CD4-positive, alpha-beta T cell treated with Interleukin-17A for 4 hours (primary cell): ENCODE measurements around the gene SH2D4B.
"Not testable (repeated sequence)": the region's sequence is repeated elsewhere in the genome, so short reads cannot be mapped to it uniquely, and the experiment has no call there.

Experiments used
- DNase-seq: peaks from one replicate; pipeline ENCODE4 v3.0.0-alpha.2; 2020; ENCODE audit warnings: mixed read lengths

Gene SH2D4B

DNA sequence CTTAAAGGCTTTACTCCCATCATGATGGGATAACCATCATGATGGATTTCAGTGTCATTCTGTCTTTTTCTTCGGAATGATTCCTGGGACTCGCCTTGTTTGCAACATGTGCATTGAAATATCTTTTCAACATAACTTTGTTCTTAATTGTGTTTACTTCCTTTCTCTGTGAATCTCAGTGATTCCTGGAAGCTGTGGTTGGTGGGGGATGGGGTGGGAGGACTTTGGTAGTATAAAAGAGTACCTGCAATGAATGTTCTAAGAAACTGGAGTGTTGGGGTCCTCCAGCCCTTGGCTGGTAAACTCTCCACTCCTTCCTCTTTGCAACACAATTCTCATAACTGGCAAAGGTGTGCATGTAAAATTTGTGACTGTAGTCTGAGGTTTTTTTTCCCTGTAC lies 11.5 kb upstream of the SH2D4B start:
- DNase-seq = peak; percentile 55

DNA sequence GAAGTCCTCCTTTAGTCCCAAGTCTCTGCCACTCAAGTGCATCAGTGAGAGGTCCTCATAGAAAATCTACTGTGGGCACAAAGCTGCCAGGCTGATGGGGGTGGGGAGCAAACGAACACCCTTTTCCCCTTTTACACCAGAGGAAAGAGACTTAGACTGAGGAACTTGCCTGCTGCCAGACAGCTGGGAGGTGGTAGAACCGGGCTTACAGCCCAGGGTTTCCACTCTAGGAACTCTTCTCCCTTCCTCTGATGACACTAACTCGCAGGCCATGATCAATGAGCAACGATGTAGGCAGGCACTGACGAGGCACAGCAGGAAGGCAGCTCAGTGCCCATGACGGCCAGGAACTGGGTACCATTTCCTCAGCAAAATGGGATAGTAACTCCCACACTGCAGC lies 11.0 kb upstream of the SH2D4B start:
- DNase-seq = peak; percentile 46

DNA sequence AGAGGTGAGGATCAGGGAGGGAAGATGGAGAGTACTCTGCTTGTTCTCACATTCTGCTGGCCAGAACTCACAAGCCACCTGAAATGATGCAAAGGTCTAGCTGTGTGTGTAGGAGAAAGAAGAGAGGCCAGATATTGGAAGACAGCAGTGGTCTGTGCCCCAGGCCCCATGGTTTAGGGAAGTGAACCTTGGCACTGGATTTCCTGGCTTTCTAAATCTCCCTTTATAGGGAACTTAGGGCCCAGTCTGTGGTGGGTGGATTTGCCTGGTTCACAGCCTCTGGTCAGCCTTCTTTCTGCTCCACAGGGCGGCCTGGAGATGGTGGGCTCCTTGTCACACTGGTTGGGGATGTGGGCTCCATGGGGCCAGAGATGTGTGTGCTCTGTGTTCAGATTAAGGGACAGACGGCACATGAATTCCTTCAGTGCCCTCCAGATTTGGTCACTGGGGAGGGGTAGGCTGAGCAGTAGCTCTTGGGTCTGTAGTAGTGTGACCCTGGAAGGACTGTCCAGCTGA lies 9.5 kb upstream of the SH2D4B start:
- no peak for DNase-seq

DNA sequence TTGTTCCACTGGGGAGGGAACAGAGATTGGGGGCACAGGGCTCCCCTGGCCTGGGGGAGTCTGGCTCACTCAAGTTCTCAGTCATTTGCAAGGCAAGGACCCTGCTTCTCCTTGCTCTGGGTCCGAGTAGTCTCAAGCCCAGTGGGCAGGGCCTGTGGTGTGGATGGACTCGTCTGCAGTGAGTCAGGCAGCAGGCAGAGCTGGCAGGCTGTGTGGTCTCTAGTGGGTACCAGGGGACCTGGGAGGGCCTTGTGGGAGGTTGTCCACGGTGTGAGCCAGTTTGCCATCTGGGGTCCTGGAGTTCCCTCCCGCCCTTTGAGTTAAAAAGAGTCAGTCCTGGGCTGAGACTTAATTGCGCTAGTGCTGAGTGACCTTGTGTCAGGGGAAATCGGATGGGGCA lies 8.8 kb upstream of the SH2D4B start:
- DNase-seq = no peak

DNA sequence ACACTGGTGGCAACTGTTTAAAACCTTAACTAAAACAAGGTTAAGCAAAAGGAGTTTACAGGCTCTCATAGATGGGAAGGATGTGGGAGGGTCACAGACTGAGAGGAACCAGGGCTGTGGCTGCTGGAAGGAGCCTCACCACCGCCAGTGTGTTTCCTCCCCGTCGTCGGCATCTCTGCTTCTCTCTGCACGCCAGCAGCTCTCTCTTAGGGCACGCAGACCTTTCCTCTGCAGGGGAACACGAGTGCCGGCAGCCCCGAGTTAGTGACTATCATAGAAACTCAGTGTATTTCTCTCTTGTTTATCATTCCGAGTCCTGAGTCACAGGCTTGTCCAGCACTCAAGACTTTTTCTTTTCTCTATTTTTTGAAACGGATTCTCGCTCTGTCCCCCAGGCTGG lies 8.1 kb upstream of the SH2D4B start:
- DNase-seq = peak; percentile 84

DNA sequence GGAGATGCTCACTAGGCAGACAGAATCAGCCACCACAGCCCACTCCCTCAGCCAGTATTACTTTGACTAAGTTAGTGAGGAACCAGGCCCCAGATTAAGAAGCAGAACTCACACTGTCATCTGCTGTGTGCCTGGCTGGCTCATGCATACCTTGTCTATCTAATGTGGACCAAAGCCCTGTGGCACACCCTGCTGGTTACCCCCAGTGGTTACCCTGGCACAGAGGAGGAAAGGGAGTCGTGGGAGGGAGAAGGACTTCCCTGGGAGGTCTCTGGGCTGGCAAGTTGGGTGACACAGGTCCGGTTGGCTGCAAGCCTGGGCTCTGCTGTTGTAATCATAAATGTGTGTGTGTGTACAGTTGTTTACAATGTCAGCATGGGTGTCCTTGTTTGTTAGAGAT lies 7.5 kb upstream of the SH2D4B start:
- peak; percentile 65 for DNase-seq

DNA sequence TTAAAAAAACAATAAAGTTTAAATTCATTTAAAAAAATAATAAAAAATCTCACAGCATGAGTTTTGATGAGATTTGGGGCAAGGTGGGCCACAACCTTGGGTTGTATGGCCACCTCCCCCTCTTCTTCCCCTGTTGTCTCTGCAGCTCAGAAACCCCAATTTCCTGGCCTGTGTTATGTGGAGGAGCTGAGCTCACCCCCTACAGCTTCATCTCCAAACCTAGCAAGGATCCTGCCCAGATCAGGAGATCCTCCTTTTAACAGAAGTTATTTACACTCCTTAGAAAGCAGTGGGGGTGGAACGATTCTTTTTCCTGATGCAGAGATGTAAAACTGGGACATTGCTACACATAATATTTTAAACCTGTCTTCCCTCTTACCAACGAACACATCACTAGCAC lies 6.9 kb upstream of the SH2D4B start:
- DNase-seq = peak; percentile 42

DNA sequence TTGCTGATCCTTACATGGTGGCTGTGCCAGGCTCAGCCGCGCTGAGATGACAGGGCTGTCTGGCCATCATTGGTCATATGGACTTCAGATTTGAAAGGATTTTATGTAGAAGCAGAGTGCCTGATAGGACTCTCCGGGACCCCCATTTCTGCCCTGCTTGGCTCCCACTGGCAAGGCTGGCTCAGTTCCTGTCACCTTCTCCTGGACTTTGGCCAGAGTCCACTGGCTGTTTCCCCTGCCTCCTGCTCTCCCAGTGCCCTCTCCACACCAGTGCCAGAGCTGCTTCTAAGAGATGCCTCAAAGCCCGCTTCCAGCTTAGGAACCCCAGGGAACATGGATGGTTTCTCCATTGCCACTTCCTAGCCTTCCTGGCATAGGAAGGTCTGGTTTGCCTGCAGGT lies 5.1 kb upstream of the SH2D4B start:
- no peak for DNase-seq

DNA sequence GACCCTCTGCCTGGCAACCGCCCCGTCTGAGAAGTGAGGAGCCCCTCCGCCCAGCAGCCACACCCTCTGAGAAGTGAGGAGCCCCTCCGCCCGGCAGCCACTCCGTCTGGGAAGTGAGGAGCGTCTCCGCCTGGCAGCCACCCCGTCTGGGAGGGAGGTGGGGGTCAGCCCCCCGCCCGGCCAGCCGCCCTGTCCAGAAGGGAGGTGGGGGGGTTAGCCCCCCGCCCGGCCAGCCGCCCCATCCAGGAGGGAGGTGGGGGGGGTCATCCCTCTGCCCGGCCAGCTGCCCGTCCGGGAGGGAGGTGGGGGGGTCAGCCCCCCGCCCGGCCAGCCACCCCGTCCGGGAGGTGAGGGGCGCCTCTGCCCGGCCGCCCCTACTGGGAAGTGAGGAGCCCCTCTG lies 3.6 kb upstream of the SH2D4B start:
- DNase-seq = not testable (repeated sequence)

DNA sequence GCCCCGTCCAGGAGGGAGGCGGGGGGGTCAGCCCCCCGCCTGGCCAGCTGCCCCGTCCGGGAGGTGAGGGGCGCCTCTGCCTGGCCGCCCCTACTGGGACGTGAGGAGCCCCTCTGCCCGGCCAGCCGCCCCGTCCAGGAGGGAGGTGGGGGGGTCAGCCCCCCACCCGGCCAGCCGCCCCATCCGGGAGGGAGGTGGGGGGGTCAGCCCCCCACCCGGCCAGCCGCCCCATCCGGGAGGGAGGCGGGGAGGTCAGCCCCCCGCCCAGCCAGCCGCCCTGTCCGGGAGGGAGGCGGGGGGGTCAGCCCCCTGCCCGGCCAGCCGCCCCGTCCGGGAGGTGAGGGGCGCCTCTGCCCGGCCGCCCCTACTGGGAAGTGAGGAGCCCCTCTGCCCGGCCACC lies 3.1 kb upstream of the SH2D4B start:
- not testable (repeated sequence) for DNase-seq

DNA sequence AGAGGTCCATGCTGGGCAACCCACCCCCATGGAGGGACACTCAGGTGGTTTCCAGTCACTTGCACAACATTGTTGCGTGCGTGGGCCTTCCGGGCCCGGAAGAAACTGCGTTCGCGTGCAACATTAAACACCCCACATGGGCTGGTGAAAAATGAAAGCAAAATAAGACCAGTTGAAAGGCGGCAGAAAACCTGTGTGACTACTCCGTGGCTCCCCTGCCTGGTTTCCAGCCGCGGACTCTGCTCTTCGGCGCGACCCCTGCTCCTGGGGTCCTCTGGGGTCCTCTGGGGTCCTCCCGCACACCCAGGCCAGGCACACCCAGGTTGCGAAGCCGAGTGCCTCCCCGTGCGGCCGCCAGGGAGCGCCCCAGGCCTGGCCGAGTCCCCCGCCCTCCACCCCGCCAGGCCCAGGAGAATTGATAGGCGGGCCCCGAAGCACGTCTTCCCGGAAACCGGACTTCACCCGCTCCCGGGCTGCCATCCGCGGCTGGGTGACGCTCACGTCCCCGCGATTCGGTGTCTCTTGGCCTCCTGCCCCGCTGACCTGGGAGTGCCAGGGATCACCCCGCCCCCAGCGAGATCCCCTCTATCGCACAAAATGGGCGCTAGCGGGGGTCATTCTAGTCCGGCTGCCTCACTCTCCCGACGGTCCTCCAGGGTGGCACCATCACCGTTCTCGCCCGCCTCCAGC lies 1.9 kb upstream of the SH2D4B start:
- DNase-seq = peak; percentile 83

DNA sequence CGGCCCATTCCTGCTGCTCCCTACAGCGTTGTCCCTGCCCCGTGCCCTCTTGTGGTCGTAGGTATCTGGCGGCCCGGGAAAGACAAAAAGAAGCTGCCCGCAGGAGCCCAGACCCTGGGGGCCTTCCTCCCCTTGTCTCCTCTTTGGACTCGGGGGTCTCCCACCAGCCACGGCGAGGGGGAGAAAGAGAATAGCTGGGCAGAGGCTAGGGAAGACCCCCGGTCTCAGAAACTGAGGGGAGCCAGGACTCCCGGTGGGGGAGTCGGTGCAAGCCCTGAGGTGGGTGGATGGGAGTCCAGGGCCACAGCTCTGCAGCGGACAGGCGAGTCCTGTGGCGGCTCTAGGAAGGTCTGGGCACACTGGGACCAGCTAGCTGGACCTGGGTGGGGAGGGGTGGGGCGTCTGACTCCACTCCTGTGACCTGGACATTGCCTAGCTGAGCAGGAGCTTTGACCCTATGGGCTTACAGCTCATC lies 1.3 kb upstream of the SH2D4B start:
- no peak for DNase-seq

DNA sequence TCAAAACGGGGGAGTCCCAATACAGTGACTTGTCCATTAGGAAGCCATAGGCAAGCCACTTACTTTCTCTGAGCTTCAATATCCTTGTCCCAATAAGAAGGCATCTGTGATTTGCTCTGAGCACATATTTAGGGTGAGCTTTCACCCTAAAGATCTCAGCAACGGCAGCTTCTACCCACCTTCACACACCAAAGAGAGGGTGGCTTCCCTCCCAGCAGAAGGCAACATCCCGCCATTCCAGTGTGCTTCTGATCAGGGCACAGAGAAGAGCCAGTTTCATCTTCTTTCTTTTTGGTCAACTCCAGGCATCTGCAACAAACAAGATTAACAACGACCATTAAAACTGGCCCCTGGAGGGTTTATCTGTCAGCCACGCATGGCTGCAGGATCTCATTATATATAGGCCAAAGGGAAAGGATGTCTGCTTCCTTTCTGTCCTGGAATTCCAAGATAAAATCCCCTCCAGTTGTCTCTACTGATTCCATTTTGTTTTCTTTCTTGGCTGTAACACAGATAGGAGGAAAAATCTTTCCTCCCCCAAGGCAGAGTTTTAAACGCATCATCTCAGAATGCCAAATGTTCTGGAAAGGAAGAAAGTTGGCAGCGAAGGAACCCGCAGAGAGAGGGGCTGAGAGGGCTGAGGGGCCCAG lies 491 bp upstream of the SH2D4B start:
- DNase-seq = no peak

DNA sequence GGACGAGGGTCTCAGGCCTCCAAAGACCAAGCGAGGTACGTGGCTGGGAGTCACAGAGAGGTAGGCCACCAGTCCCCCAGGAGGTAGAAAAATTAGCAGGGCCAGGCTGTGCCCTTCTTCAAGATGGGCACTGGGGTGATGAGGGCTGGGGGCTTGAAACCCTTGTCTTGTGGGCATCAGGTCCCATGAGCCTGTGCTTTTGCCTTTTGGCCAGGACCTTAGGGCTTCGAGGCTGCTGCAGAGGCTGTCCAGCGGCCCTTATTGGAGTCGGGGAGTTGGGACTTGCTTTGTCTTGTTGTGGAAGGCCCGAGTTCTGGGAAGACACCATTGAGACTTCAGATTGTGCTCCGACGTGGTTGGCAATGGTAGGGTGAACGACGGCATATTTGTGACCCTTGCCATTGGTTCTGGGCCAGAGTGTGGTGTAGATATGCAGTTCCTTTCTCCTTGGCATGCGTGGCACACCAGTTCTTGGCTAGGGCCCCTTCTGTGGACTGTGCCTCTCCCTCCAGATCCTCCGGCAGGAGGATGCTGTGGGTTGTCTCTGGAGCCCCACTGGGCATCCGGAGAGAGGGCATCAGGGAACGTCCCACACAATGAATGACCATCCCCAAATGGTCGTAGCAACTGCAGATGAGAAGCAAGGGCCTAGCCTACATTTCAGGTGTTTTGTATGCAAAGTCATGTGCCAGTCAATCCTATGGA lies 931 bp downstream of the SH2D4B start:
- DNase-seq = no peak

DNA sequence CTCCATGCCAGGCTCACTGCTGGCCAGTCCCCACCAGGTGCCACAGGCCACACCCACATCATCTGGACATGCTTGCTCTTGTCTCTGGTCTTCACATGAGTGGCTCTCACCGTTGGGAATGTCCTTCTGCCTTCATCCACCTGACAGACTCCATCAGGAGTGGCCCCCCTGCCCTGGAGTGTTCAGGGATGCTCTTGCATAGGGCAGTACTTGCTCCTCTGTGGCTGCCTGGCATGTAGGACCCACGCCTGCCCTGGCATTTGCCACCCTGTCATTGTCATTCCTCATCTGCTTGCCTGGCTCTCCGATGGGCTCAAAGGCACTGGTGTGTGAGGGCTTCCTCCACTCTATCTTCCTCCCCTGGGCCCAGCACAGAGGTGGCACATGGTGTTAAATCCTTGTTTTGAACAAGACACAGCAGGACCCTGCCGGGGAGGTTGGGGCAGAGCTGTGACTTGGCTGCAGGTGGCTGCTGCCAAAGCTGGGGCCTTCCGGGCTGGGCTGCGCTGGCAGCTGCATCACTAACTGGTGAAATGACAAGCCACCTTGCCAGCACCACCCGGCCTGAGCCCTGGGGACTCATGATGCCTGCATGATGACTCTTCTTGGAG lies 1.8 kb downstream of the SH2D4B start:
- DNase-seq = no peak

DNA sequence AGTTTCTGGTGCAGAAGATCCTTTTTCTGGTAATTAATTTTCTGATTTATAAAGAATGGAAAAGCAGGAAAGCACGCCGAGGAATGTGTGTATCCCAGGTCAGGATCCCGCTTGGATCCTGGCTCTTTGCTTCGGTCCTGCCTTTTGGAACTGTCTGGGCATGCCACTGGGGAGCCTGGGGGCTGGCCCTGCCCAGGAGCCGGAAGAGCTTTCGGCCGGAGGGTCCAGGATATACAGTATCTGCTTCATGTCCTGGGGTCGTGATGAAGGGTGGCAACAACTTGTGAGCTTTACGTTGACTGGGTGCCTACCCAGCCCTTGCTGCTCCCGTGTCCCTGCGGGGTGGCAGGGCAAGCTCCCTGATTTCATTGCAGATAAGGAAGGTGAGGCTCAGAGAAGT lies 2.4 kb downstream of the SH2D4B start:
- no peak for DNase-seq

DNA sequence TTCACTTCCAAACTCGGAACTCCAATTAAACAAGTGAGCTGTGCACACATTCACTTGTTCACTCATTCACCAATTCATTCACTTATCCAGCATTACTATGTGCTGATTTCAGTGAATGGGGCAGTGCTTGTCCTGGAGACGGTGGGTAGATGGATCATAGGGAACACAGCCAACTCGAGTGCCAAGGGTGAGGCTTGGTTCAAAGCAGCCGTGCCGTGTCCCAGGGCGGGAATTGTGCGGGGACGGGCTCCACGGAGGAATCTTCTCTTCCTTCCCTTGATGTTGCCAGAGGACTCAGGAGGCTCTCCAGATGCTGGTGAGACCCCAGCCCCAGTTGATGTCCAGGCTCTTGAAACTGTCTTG lies 2.9 kb downstream of the SH2D4B start:
- DNase-seq = no peak

DNA sequence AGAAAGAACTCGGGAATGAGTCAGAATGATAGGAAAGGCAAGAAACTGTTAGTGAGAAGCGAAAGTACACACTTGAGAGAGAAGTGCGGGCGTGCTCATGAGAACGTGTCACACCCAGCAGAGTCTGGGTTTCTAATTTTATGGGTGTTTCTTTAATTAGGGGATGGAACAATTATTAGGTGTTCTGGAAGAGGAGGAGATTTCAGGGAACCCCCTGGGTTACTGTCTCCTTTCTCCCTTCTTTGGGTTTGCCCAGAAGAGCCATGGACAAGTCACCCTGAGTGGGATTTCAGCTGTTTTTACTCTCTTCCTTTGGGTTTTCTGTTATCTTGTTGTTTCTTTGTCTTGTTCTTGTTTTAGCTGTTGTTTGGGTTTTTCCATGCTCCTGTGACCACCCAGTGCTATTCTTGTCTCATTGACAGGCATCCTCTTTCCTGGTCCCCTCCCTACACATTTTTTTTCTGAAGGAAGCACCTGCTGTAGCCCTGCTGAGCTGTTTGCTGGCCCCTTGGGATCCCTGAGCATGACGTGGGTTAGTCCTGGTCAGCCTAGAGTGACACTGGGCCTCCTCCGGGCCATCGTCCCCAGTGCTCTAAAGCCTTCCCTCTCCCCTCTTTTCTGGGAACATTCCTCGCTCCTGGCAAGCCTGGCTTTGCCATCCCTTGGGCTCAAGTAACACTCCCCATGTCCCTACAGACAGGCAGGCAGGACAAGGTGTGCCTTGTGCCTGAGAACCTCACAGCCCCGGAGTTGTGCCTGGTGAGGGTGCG lies 3.5 kb downstream of the SH2D4B start:
- no peak for DNase-seq

DNA sequence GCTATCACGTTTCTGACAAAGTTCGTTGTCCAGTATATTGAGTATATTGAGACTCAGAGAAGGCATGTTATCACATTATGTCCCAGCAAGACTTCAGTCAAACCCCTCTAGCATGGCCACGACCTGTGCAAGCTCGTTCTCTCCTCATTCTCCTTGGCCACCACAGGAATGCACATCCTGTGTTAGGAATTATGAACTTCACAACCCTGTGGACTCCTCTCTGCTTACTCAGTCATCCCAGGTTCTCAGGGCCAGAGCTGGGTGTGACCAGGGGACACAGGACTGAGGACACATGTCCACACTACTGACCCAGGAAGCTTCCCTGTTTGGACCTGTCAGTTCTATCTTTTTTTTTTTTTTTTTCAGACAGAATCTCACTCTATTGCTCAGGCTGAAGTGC lies 4.4 kb downstream of the SH2D4B start:
- no peak for DNase-seq

DNA sequence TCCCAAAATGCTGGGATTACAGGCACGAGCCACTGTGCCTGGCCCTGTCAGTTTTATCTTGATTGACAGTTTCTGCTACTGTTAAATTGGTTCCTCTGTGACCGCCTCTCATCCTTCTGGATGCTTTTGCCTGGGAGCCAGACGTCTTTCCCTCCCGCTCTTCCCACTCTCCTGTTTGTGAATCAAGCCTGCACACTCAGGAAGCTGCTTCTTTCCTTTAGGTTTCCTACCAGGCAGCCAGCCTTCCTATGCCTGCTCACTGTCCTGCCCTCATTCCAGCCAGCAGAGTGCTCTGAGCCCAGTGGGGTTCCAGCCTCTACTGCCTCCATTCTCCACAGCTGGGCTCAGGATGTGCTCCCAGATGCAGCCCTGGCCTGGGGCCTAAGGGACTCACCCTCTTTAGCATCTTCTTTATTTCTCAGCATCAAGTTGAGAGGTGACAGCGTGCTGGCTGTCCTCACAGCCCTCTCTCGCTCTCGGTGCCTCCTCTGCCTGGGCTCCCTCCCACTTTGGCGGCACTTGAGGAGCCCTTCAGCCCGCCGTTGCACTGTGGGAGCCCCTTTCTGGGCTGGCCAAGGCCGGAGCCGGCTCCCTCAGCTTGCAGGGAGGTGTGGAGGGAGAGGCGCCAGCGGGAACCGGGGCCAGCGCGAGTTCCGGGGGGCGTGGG lies 5.1 kb downstream of the SH2D4B start:
- DNase-seq = no peak

DNA sequence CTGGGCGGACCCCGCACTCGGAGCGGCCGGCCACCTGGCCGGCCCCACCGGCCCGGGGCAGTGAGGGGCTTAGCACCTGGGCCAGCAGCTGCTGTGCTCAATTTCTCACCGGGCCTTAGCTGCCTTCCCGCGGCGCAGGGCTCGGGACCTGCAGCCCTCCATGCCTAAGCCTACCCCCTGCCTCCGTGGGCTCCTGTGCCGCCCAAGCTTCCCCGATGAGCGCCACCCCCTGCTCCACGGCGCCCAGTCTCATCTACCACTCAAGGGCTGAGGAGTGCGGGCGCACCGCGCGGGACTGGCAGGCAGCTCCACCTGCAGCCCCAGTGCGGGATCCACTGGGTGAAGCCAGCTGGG lies 5.6 kb downstream of the SH2D4B start:
- DNase-seq = not testable (repeated sequence)

DNA sequence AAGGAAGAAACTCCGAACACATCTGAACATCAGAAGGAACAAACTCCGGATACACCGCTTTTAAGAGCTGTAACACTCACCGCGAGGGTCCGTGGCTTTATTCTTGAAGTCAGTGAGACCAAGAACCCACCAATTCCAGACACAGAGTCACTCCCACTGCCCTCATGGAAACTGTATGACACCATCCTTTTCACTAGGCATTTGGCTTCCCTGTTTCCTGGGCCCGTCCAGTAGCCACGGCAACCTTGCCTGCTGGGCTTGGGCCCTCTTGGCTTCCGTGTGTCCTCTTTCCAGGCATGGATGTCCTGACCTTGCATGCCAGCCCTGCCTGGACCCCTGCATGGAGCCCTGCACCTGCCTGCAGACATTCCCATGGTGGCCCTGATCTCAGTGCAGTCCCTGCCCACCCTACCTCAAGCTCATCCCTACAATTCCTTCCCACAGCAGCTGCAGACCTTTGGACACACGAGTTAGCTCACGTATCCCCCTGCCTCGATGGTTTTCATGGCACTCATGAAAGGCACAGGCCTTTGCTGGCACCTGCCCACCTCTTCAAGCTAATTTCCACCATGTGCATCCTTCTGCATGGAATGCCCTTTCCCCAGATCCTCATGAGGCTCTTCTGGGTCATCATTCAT lies 6.7 kb downstream of the SH2D4B start:
- no peak for DNase-seq
